GM12878 (cell line): ENCODE measurements around the gene MEIKIN. TPM values are rescaled to one million over a fixed set of nuclear protein-coding genes. Genes with fewer than 3 reads are reported as not detected.

Experiments used
- ATAC-seq: fragments of 200-7000 bp; cut with Tn5 transposase; 3 replicates; pipeline ENCODE4 v1.9.1; 2020; ENCODE audit warnings: mild to moderate bottlenecking, moderate library complexity
- BruUV-seq: library from RNA; stranded (reverse); fragments of 400-500 nt; replicated peaks from 2 replicates; lab custom pipeline; 2021; lab: Mats Ljungman, UMichigan
- CTCF ChIA-PET: fragments of 300-600 bp; sonication (Branson Sonifier 250); formaldehyde crosslinking; extraction: SDS; loops from one replicate; lab custom pipeline; 2021; ENCODE audit warnings: inconsistent platforms; lab: Yijun Ruan, JAX
- POLR2A ChIA-PET: fragments of 350-600 bp; formaldehyde crosslinking; extraction: SDS; loops from one replicate; lab custom pipeline; 2021; ENCODE audit warnings: inconsistent platforms; lab: Charles Lee
- RAD21 ChIA-PET: fragments of 300-600 bp; sonication (Branson Sonifier 250); formaldehyde crosslinking; loops from one replicate; lab custom pipeline; 2023; ENCODE audit warnings: antibody characterized with exemption; ENCODE audit not compliant: unreplicated experiment; lab: Charles Lee
- SMC1A ChIA-PET: fragments of 300-600 bp; sonication (Branson Sonifier 250); formaldehyde crosslinking; loops from one replicate; lab custom pipeline; 2023; ENCODE audit not compliant: unreplicated experiment, uncharacterized antibody; lab: Charles Lee
- DNase-seq: peaks from one replicate; pipeline ENCODE4 v3.0.0-alpha.2; 2011; ENCODE audit warnings: low read depth, low spot score
- FAIRE-seq: peaks from 3 replicates; lab custom pipeline; 2011; peaks lifted over from hg19 to GRCh38; lab: Jason Lieb, UNC
- H2AFZ ChIP-seq: 2 replicates; pipeline ENCODE4 v1.6.0; 2011; ENCODE audit warnings: low read depth, low read length, control low read depth; ENCODE audit not compliant: control insufficient read depth
- H3K27ac ChIP-seq: 2 replicates; pipeline ENCODE4 v1.5.1; 2011; ENCODE audit warnings: control low read depth; ENCODE audit not compliant: control insufficient read depth, insufficient read depth
- H3K27me3 ChIP-seq, 2 experiments: replicated peaks in 1 of 2; 2 replicates each; pipeline versions ENCODE4 v1.6.0 to v1.6.1; 2011; ENCODE audit warnings: low read length in 1 of 2; ENCODE audit not compliant: control insufficient read depth in 2 of 2, insufficient read depth in 2 of 2
- H3K36me3 ChIP-seq, 2 experiments: 2 replicates each; pipeline ENCODE4 v1.5.1; 2011; ENCODE audit warnings: low read length in 1 of 2; ENCODE audit not compliant: control insufficient read depth in 2 of 2, insufficient read depth in 2 of 2
- H3K4me1 ChIP-seq: 2 replicates; pipeline ENCODE4 v1.6.1; 2011; ENCODE audit warnings: mild to moderate bottlenecking, low read length, moderate library complexity, mixed read lengths; ENCODE audit not compliant: control insufficient read depth, insufficient read depth
- H3K4me2 ChIP-seq: 2 replicates; pipeline ENCODE4 v1.6.0; 2011; ENCODE audit warnings: control low read depth; ENCODE audit not compliant: control insufficient read depth, insufficient read depth
- H3K4me3 ChIP-seq: fragments of 200-600 bp; sonication (generic); 2 replicates; pipeline ENCODE4 v1.5.1; 2016
- H3K79me2 ChIP-seq: 2 replicates; pipeline ENCODE4 v1.6.0; 2011; ENCODE audit warnings: low read length; ENCODE audit not compliant: control insufficient read depth, insufficient read depth
- H3K9ac ChIP-seq: 2 replicates; pipeline ENCODE4 v1.8.0; 2011; ENCODE audit warnings: low read length, control low read depth, mixed read lengths; ENCODE audit not compliant: control insufficient read depth, insufficient read depth
- H3K9me3 ChIP-seq: replicated peaks from 3 replicates; pipeline ENCODE4 v1.5.1; 2011; ENCODE audit warnings: mild to moderate bottlenecking, low read length; ENCODE audit not compliant: control insufficient read depth, insufficient read depth
- H4K20me1 ChIP-seq: 2 replicates; pipeline ENCODE4 v1.6.0; 2011; ENCODE audit not compliant: control insufficient read depth, insufficient read depth
- CHD1 ChIP-seq: IDR thresholded peaks from 2 replicates; pipeline ENCODE4 v1.6.1; 2012; ENCODE audit warnings: low read depth, low read length, improper control_type of control experiment
- CREB1 ChIP-seq: IDR thresholded peaks from 2 replicates; pipeline ENCODE4 v1.6.1; 2012; ENCODE audit warnings: low read depth, mild to moderate bottlenecking, inconsistent platforms
- CTCF ChIP-seq, 3 experiments: IDR thresholded peaks in 2 of 3; conservative IDR thresholded peaks in 1 of 3; 2 replicates each; pipeline ENCODE4 v1.5.1; 2011; ENCODE audit warnings: low read depth in 3 of 3, low read length in 3 of 3, mild to moderate bottlenecking in 3 of 3, control low read depth in 2 of 3, moderate library complexity in 2 of 3, inconsistent platforms in 1 of 3, mixed read lengths in 1 of 3; ENCODE audit not compliant: control insufficient read depth in 2 of 3, insufficient read depth in 1 of 3; ENCODE audit errors: extremely low read depth in 1 of 3
- EED ChIP-seq: sonication (generic); IDR thresholded peaks from 2 replicates; pipeline ENCODE4 v1.6.1; 2016; ENCODE audit warnings: antibody characterized with exemption, low read depth
- EGR1 ChIP-seq, 2 experiments: IDR thresholded peaks; 1 replicate in 1 of 2; 2 replicates in 1 of 2; pipeline ENCODE4 v1.6.1; 2011 to 2012; ENCODE audit warnings: low read depth in 2 of 2, low read length in 2 of 2, borderline replicate concordance in 1 of 2, mild to moderate bottlenecking in 1 of 2, moderate library complexity in 1 of 2
- ETV6 ChIP-seq, 2 experiments: fragments of 450-650 bp in 1 of 2; IDR thresholded peaks in 1 of 2; conservative IDR thresholded peaks in 1 of 2; 2 replicates each; pipeline ENCODE4 v1.6.1; 2014; ENCODE audit warnings: antibody characterized with exemption in 1 of 2, borderline replicate concordance in 1 of 2, low read depth in 1 of 2, mild to moderate bottlenecking in 1 of 2, moderate library complexity in 1 of 2
- GATAD2B ChIP-seq: fragments of 450-650 bp; conservative IDR thresholded peaks from 2 replicates; pipeline ENCODE4 v1.6.1; 2017; ENCODE audit warnings: low read depth, mild to moderate bottlenecking, moderate library complexity
- HCFC1 ChIP-seq: fragments of 150-350 bp; IDR thresholded peaks from 2 replicates; pipeline ENCODE4 v1.6.1; 2014; ENCODE audit warnings: low read length
- KLF5 ChIP-seq: fragments of 450-650 bp; IDR thresholded peaks from 2 replicates; pipeline ENCODE4 v1.6.1; 2014; ENCODE audit warnings: mild to moderate bottlenecking; ENCODE audit not compliant: partially characterized antibody
- PBX3 ChIP-seq: IDR thresholded peaks from 2 replicates; pipeline ENCODE4 v1.6.1; 2011; ENCODE audit warnings: mild to moderate bottlenecking, low read depth, low read length, moderate library complexity; ENCODE audit not compliant: insufficient replicate concordance
- PKNOX1 ChIP-seq: fragments of 450-650 bp; IDR thresholded peaks from 2 replicates; pipeline ENCODE4 v1.6.1; 2016; ENCODE audit warnings: mild to moderate bottlenecking
- ZNF217 ChIP-seq: fragments of 450-650 bp; IDR thresholded peaks from 2 replicates; pipeline ENCODE4 v1.6.1; 2017; ENCODE audit warnings: antibody characterized with exemption, mild to moderate bottlenecking
- WGBS: methylation state at CpG from one replicate; pipeline ENCODE4 v1.1.6; 2016; ENCODE audit warnings: low lambda C conversion rate; ENCODE audit not compliant: insufficient replicate concordance, insufficient coverage; ENCODE audit errors: missing lambda C conversion rate; 5-methylcytosine and 5-hydroxymethylcytosine counted together
- in situ Hi-C: fragments of 300-500 bp; cut with MboI; formaldehyde crosslinking; loops from 9 replicates; pipeline ENCODE4 v1.14.3; 2018; ENCODE audit warnings: mixed read lengths
- intact Hi-C: fragments of 100-400 bp; cut with micrococcal nuclease; formaldehyde crosslinking; loops from one replicate; pipeline ENCODE4 v1.14.2; 2022; ENCODE audit not compliant: unreplicated experiment
- polyA plus RNA-seq, 11 experiments: library from polyadenylated mRNA; depleted of rRNA in 4 of 11; unstranded in 6 of 11; stranded (reverse) in 5 of 11; fragments of >200 nt; fragmentation: Nextera tagmentation in 4 of 11; fragmentation: Illumina TruSeq in 1 of 11; extraction: Ambion mirVana in 4 of 11; extraction: Trizol in 1 of 11; gene quantifications; 1 replicate in 1 of 11; 2 replicates in 10 of 11; pipeline versions ENCODE4 v1.2.1 to v1.2.3, GENCODE V29; 2011 to 2016; ENCODE audit warnings: inconsistent platforms in 2 of 11, missing spikeins in 2 of 11, low read depth in 1 of 11
- total RNA-seq, 4 experiments: library from RNA; depleted of rRNA in 3 of 4; stranded (reverse); fragments of >200 nt in 3 of 4; fragmentation: Illumina TruSeq in 1 of 4; extraction: Trizol in 1 of 4; gene quantifications; 2 replicates each; pipeline versions ENCODE4 v1.2.1 to v1.2.3, GENCODE V29; 2013 to 2021

MEIKIN gene
- total and polyA plus RNA-seq, 10 of the 15 experiments (the other 5 are each of a cell fraction or from before 2014, with no cell fraction given) = not detected

- TF ChIP-seq PKNOX1 (no peak), ETV6 (conservative IDR thresholded peaks at IDR 0.05 in 1 of 2, IDR thresholded peaks at IDR 0.05 in 1 of 2; ENCODE audit: borderline replicate concordance in 1 of 2, low read depth in 1 of 2) (no peak), HCFC1 (no peak), PBX3 (no peak), CREB1 (no peak), CHD1 (no peak), EED (no peak), GATAD2B (no peak)
Measured at GRCh38 chr5:131879705-131880104, 65.8 kb downstream of the MEIKIN start (continued).

DNA sequence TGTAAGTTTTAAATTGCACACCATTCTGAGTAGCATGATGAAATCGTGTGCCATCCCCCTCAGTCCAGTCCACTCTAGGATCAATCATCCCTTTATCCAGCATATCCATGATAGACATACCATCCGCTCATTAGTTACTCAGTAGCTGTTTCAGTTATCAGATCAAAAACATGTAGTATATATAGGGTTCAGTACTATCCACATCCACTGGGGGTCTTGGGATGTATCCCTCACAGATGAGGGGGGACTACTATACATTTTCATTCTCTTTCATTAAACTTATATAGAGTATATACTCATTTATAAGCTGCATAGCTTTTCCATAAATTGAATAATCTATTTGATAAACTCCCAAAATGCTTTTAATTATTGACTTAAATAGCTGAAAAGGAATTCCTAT, 67.6 kb downstream of the MEIKIN start:
- POLR2A ChIA-PET = no interaction called here
- WGBS = 58% methylated on average over 2 of the region's 2 CpGs
- FAIRE-seq = no peak

More for the DNA sequence above, 67.6 kb downstream of the MEIKIN start:
- no peaks in the 10 kb centered on the region for H3K36me3 ChIP-seq
- intact Hi-C loops = no loop called here
- ATAC-seq (no peak), DNase-seq (no peak)
- BruUV-seq = no TSS peak
- no peak overlapping the region for H3K9ac ChIP-seq
- CTCF ChIA-PET = interaction anchor here (0.6 kb wide), 1 partner anchor 249 kb away, joined by 3 read pairs; no protein-coding TSS in a partner anchor
- no peaks in the 10 kb centered on the region for H3K27me3 ChIP-seq
- H3K4me1 ChIP-seq = no peaks in the 10 kb centered on the region
- in situ Hi-C loops = no loop called here
- no peaks in the 10 kb centered on the region for H3K79me2 ChIP-seq
- H3K4me2 ChIP-seq = no peak overlapping the region
- no peak overlapping the region for H3K4me3 ChIP-seq
- H2AFZ ChIP-seq = no peak overlapping the region
- no peaks in the 10 kb centered on the region for H4K20me1 ChIP-seq
- no peak for TF ChIP-seq ZNF217
- no peak for TF ChIP-seq CTCF (IDR thresholded peaks at IDR 0.05 in 2 of 3, conservative IDR thresholded peaks at IDR 0.05 in 1 of 3; ENCODE audit: control insufficient read depth in 2 of 3, extremely low read depth in 1 of 3, insufficient read depth in 1 of 3, low read depth in 3 of 3, low read length in 3 of 3)
- TF ChIP-seq KLF5 = no peak
- no peak for TF ChIP-seq PBX3
- no peak for TF ChIP-seq EGR1 (IDR thresholded peaks at IDR 0.05; ENCODE audit: borderline replicate concordance in 1 of 2, low read depth in 2 of 2, low read length in 2 of 2)
- H3K9me3 ChIP-seq = no peaks in the 10 kb centered on the region
- SMC1A ChIA-PET = no interaction called here
- H3K27ac ChIP-seq = no peak overlapping the region
- RAD21 ChIA-PET = no interaction called here
